Central memory CD4-positive, alpha-beta T cell (primary cell): ENCODE measurements around the gene ADAT2.

ENCODE experiments used
- DNase-seq: peaks from one replicate; pipeline ENCODE4 v3.0.0; 2022

The ADAT2 gene

GRCh38 chr6:143396497-143397226, 53.8 kb downstream of the ADAT2 start:
- no peak for DNase-seq

- no peak for DNase-seq
Observed at GRCh38 chr6:143395699-143396098, 54.8 kb downstream of the ADAT2 start.

GRCh38 chr6:143394389-143394788, 56.1 kb downstream of the ADAT2 start:
- DNase-seq: no peak

- DNase-seq: no peak
Observed at GRCh38 chr6:143390278-143390677, 60.2 kb downstream of the ADAT2 start.

DNA sequence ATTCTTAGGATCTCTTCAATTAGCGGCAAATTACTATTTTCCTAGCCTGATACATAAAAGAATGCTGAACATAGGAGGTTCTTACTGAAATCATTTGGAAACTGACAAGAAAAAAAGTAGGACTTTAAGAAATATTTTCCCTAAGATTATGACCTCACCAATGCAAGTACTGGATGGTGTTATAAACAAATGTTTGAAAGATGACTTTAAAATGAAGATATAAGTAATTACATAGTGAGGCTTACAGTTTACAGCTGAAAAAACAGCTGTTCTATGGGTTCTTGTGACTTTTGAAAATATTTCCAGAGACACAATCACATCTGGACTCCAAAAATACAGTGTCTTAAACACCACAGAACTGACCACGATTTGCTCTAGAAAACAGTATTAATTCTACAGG, 64.9 kb downstream of the ADAT2 start:
- no peak for DNase-seq

DNA sequence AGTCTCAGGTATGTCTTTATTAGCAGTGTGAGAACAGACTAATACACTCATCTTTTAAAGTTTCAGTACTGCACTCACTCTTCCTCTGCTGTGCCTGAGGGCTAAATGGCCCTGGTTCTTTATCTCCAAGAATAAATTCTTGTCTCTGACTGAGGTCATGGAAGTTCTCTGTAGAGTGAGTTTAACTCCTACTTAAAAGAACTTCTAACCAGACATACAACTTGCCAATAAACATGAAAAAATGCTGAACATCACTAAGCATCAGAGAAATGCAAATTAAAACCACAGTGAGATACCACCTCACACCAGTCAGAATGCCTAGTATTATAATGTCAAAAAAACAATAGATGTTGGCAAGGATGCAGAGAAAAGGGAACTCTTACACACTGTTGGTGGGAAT, 73.6 kb downstream of the ADAT2 start:
- DNase-seq: no peak

DNA sequence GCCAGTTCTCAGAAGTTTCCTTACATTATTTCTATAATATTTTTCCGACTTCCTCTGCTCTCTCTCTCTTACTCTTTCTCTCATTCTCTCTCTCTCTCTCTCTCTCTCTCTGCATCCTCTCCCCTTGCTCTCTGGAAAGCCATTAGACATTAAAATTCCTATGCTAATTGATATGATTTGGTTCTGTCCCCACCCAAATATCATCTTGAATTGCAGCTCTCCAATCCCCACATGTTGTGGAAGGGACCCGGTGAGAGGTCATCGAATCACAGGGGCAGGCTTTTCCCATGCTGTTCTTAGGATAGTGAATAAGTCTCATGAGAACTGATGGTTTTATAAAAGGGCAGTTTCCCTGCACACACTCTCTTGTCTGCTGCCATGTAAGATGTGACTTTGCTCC, 74.1 kb downstream of the ADAT2 start:
- no peak for DNase-seq

DNA sequence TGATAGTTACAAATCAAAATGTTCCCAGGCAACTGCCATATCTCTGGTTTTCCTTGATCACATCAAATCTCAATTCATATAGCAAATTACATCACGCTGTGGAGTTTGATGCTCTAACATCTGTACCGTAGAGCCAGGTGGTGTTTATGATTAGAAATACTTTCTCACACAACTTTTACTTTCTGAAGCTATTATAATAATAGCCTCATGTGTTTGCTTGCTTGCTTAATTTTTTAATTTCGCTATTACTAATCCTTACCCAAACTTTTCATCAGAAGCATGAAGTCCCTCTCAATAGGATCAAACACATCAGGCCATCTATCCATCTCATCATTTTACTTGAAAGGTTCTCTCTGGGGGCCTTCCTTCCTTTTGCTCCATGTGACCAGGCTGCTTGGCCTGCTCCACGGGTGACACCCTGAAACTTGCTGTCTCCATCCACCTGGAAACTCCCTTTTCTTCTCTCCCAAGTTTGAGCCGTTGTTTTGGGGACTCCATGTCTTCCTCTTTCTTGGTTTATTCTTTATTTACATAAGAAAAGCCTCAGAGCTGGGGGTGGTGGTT, 75.4 kb downstream of the ADAT2 start:
- DNase-seq: no peak

- no peak for DNase-seq
Observed at GRCh38 chr6:143374014-143374413, 76.5 kb downstream of the ADAT2 start.
